ENCODE measurements around the gene BICC1.

- TF ChIP-seq CTCF (conservative IDR thresholded peaks at IDR 0.05): no peak
- TF ChIP-seq ZFX (IDR thresholded peaks at IDR 0.05): no peak
These were observed 295.0 kb downstream of the BICC1 start for GRCh38 chr10:58807629-58808022.
